Rectal smooth muscle tissue (tissue), 1 donor: ENCODE data around the gene IZUMO4.

Source experiments
- H3K27ac ChIP-seq: one replicate; pipeline ENCODE4 v1.7.0; 2013; ENCODE audit warnings: low read depth, low read length, inconsistent platforms
- H3K27me3 ChIP-seq: one replicate; pipeline ENCODE4 v1.7.0; 2013; ENCODE audit warnings: low read length; ENCODE audit not compliant: control insufficient read depth, insufficient read depth
- H3K36me3 ChIP-seq: one replicate; pipeline ENCODE4 v1.7.0; 2013; ENCODE audit warnings: low read length; ENCODE audit not compliant: control insufficient read depth, insufficient read depth
- H3K4me1 ChIP-seq: one replicate; pipeline ENCODE4 v1.7.0; 2013; ENCODE audit warnings: low read length; ENCODE audit not compliant: control insufficient read depth, insufficient read depth
- H3K4me3 ChIP-seq: one replicate; pipeline ENCODE4 v1.7.0; 2013; ENCODE audit warnings: low read length
- H3K9ac ChIP-seq: one replicate; pipeline ENCODE4 v1.7.0; 2013; ENCODE audit warnings: low read length

IZUMO4 gene, protein sequence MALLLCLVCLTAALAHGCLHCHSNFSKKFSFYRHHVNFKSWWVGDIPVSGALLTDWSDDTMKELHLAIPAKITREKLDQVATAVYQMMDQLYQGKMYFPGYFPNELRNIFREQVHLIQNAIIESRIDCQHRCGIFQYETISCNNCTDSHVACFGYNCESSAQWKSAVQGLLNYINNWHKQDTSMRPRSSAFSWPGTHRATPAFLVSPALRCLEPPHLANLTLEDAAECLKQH

DNA sequence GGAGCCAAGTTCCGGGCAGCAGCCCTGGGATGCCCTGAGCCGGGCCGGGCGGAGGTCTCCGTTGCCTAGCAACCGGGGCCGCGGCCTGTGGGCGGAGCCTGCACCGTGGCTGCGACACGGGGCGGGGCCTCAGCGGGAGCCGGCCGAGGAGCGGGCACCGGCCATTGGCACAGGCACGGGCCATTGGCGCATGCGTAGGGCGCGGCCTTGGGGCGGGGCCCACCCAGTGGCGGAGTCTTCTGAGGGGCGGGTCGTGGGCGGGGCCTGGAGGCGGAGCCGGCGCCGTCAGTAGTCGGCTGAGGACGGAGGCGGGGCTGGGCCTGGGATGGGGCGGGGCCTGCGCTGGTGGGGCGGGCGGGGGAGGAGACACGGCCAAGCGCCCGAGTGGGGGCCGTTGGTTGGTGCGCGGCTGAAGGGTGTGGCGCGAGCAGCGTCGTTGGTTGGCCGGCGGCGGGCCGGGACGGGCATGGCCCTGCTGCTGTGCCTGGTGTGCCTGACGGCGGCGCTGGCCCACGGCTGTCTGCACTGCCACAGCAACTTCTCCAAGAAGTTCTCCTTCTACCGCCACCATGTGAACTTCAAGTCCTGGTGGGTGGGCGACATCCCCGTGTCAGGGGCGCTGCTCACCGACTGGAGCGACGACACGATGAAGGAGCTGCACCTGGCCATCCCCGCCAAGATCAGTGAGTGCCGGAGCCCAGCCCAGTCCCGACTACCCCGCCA is at the start of gene IZUMO4:
IZUMO4 (plus strand) TSS at position 436 of the 723 bp plus-strand sequence; CDS start at position 467, 31 bp downstream.
- peaks cover 9% of the 10 kb centered on the region for H3K4me1 ChIP-seq
- peak within 1 kb of the TSS; percentile 75 for H3K4me3 ChIP-seq
- peak within 1 kb of the TSS; percentile 95 for H3K27ac ChIP-seq
- peak within 1 kb of the TSS; percentile 68 for H3K9ac ChIP-seq
- H3K27me3 ChIP-seq: no peaks in the 10 kb centered on the region
- peaks cover 15% of the 10 kb centered on the region for H3K36me3 ChIP-seq

DNA sequence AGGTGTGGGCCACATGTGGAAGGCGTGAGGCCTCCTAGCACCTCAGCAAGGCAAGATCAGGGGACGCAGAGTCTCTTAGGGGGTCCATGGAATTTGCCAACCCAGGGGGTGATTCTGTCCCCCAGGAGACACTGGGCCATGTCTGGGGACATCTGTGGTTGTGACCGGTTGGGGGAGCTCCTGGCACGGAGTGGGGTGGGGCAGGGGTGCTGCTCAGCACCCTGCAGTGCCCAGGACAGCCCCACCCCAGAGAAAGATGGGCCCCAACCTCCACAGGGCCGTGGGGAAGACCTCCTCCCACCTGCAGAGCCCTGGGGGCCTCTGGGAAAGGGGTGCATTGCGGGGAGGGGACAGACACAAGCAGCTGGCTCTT is 49.7 kb upstream of the IZUMO4 start:
- H3K27ac ChIP-seq: no peak overlapping the region
- H3K4me1 ChIP-seq: peaks cover 37% of the 10 kb centered on the region

DNA sequence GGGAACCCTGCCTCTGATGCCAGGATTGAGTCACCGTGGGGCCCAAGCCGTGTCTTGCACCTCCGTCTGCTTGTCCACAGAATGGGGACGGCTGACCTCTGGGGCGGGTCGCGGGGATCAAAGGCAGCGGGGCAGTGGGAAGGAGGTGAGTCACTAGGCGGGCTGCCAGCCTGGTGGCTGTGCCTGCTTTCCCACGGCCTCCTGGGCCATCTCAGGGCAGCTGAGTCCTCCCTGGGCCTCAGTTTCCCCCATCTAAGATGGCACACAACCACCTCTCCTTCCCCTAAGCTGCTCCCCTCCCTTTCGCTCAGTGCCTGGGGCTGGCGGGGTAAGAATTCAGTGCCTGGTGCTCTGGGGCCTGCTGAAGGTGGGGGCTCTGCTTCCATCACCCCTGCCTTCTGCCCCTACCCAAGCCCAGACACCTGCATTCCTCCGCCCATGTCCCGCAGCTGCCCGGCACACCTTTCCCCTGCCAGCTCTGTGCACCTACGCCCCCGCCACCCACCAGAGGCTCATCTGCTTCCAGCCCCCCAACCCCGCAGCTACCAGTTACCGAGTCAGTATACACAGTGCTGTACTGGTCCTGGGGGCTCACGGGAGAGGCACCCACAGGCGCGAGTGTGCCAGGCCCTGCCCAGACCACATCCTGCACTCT is 49.1 kb upstream of the IZUMO4 start:
- H3K4me1 ChIP-seq: peaks cover 33% of the 10 kb centered on the region
- peak overlapping the region; percentile 16 for H3K9ac ChIP-seq
- no peak overlapping the region for H3K27ac ChIP-seq
- peak overlapping the region; percentile 37 for H3K4me3 ChIP-seq
- H3K27me3 ChIP-seq: no peaks in the 10 kb centered on the region
- peaks cover 14% of the 10 kb centered on the region for H3K36me3 ChIP-seq

More for the DNA sequence above, 49.7 kb upstream of the IZUMO4 start:
- H3K27me3 ChIP-seq: no peaks in the 10 kb centered on the region
- no peak overlapping the region for H3K9ac ChIP-seq
- H3K36me3 ChIP-seq: peaks cover 14% of the 10 kb centered on the region
- H3K4me3 ChIP-seq: no peak overlapping the region

DNA sequence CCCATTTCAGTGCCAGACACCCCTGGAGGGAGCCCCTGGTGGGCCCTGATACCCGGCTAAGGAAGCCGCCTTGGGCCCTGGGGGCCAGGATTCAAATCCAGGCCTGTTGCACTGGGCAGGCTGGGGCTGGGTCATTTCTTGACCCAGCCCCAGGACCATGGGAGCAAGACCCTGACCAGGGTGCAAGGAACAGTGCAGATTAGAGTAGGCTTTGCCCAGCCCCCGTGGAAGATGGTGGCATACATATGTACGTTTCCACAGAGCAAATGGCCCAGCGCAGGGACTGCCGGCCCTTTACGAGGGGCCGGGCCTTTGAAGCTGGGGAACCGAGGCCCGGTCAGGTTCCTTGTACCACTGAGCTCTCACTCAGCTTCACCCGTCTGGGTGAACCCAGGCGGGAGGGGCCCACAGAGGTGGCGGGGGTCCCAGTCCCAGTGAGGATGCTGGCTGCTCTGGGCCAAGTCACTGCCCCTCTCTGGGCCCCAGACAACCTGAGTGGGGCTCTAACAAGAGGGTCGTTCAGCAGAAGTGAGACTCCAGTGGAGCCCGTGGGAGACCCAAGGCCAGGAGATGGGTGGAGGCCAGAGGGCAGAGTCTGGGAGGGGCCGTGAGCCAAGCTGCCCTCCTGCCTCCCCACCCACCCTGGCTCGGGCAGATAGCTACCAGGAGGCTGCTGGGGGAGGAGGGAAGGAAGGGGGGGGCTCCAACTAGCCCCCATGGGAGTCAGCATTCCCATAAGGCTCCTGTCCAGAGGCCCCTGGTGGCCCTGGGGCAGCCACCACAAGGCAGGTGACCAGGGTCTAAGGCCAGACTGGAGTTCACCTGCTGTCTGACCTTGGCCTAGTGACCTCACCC is 48.4 kb upstream of the IZUMO4 start:
- Histone ChIP-seq H3K4me1 (peaks cover 25% of the 10 kb centered on the region), H3K27ac (peak overlapping the region; percentile 95), H3K4me3 (peak overlapping the region; percentile 98), H3K36me3 (peaks cover 14% of the 10 kb centered on the region), H3K27me3 (no peaks in the 10 kb centered on the region), H3K9ac (no peak overlapping the region)

DNA sequence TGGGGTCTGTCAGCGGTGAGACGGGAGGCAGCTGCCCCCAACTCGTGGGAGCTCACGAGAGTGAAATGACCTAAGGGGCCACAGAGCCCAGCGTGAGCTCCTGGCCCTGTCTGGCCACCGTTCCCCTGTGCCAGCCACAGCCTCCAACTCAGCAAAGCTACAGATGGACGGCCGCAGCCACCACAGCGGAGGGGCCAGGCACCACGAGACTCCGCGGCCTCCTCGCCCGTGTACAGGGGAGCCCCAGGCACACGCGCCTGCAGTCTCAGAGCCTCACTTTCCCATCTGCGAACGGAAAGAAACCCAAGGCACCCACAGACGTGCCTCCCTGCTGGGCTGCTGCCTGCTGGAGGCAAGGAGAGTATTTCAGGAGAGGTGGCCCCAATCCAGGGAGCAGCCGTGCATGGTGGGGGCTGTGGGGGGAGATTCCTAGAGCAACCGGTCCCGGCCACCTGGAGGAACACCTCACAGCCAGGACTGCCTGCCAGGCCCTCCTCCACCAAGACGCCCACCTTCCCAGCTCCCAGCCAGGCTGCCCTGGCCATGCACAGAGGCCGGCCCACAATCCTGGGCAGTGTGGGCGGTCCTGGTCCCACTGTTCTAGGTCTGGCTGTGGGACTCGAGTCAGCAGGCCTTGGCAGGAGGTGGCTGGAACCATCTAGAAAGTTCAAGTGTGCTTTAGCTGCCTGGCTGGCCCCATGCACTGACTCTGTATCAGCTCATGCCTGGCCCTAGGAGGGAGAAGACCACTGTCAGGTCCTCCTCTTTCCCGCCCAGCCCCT is 47.6 kb upstream of the IZUMO4 start:
- H3K4me1 ChIP-seq: peaks cover 24% of the 10 kb centered on the region

DNA sequence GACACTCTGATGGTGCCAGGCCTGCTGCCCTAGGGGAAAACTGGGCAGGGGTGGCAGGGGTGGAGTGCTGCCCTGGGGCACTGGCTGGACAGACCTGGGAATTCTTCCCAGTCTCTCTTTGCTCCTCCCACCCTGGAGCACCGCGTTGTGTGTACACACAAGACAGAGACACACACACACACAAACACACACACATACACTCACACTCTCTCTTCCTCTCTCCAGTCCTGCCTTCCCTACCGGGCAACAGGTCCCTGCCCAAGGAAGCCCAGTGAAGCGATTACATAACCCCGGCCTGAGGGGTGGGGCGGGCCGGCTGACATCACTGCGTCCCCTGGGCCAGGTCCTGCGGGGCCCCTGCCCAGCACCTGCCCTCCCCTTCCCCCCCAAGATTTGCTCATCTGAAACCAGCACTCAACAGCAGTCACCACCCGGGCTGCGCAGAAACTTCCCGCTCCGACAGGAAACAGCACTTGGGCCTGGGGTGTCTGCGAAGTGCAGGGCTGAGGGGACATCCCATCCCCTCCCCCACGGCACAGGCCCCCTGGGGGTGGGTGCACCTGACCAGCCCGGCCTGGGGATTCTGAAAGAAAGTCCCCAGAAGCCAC is 46.9 kb upstream of the IZUMO4 start:
- Histone ChIP-seq H3K4me3 (peak overlapping the region; percentile 98), H3K9ac (peak overlapping the region; percentile 96), H3K27ac (peak overlapping the region; percentile 95), H3K27me3 (no peaks in the 10 kb centered on the region), H3K36me3 (peaks cover 9% of the 10 kb centered on the region), H3K4me1 (peaks cover 24% of the 10 kb centered on the region)

More for the DNA sequence above, 47.6 kb upstream of the IZUMO4 start:
- H3K36me3 ChIP-seq: peaks cover 14% of the 10 kb centered on the region
- peak overlapping the region; percentile 98 for H3K4me3 ChIP-seq
- peak overlapping the region; percentile 95 for H3K27ac ChIP-seq
- H3K27me3 ChIP-seq: no peaks in the 10 kb centered on the region
- H3K9ac ChIP-seq: peak overlapping the region; percentile 96

DNA sequence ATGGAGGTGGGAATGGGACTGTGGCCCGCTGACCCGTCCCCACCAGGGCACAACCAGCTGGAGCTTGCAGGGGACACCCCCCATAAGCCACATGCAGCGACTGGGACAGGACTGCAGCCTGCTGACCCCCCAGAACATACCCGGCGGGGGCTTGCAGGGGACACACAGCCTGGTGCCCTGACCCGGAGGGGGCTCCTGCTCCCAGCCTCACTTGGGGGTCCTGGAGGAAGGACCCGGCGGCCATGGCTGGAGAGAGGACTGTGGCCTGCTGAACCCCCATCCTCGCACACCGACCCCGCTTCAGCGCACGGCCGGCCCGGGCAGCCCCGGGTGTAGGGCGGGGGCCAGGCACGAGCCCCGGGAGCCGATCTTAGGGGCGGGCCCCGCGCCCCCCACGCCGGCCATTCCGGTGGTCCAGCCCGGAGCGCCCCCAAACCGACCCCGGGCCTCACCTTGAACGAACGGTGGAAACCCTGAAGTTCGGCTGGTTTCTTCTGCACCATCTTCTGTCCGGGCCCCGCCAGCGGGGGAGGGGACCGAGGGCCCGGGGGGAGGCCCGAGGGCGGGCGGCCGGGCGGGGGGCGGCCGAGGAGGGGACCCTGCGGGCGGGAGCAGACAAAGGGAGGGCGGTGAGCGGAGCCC is 46.2 kb upstream of the IZUMO4 start:
- Histone ChIP-seq H3K27ac (peak overlapping the region; percentile 95), H3K27me3 (no peaks in the 10 kb centered on the region), H3K4me1 (peaks cover 24% of the 10 kb centered on the region)

DNA sequence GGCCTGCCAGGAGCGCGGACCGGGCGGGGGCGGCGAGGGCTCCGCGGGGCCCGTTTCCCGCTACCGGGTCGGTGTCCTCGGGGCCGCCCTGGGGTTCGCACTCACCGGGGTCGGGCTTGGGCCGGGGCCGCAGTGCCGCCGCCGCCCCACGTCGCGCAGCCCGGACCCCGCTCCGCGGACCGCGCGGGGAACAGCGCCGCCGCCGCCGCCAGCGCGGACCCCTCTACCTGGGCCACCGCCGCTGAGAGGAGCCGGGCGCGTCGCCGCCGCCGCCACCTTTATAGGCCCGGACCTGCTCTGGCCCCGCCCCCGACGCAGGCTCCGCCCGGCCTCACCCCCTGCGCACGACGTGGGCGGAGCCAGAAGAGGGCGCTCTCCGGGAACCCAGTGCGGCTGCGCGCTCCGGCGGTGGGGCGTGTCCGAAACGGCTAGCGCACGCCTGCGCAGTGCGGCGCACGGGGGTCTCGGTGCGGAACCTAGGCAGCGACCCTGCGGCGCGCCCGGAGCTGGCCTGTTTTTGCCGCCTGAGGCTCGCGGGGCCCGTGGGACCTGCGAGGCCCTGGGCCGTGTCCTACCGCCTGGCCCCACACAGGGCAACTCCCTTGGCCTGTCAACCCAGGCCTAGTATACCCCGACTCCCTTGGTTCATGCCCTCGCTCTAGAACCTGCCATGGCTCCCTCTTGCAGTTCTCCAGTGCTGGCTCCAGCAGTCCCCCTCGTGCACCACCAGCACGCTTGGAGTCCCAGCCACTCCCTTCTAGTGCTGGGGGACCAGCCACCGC is 45.5 kb upstream of the IZUMO4 start, which contains the start of gene MKNK2:
MKNK2 (minus strand) TSS at position 254 of the 782 bp plus-strand sequence. CDS start 393 bp downstream, outside the sequence.
- Histone ChIP-seq H3K36me3 (peaks cover 6% of the 10 kb centered on the region), H3K4me3 (peak within 1 kb of the TSS; percentile 98), H3K27ac (peak within 1 kb of the TSS; percentile 95), H3K9ac (peak within 1 kb of the TSS; percentile 96), H3K4me1 (peaks cover 30% of the 10 kb centered on the region), H3K27me3 (no peaks in the 10 kb centered on the region)

More for the DNA sequence above, 46.2 kb upstream of the IZUMO4 start:
- Histone ChIP-seq H3K9ac (peak overlapping the region; percentile 96), H3K36me3 (peaks cover 6% of the 10 kb centered on the region), H3K4me3 (peak overlapping the region; percentile 98)

DNA sequence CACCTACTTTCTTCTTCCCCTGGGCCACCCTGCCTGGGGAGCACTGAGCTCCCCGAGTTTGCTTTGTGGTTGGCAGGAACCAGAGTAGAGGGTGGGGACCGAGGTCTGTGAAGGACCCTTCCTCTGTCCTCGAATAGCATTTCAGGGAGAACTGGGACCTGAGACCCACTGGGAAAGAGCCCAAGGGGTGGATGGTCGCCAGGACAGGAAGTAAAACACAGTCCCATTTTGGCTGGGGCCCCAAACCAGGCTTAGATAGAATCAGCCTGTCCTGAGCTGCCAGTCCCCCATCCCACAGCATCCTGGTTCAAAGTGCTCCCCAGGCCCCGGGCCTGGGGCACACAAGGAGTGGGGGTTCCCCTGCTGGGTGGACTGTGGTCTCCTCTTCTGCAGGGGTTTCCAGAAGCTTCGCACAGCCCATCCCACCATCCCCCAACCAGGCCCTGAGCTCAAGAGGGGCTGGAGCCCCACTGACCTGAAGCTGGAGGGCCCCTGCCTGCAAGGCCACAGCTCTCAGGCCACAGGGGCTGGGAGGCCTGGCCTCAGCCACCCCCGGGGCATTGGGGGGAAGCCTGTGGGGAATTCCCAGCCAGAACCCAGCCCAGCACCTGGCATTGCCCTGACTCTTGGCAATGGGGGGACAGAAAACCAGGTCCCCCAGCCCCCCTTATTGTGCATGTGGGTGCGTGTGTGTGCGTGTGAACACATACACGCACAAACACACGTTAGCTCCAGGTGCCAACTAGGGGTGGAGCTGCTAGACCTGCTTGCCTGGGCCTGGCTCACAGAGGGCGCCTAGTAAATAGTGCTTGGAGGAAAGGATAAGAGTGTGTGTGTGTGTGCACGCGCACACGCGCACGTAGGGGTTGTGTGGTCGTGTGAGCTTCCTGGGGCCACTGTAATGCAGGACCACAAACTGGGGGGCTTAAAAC is 44.7 kb upstream of the IZUMO4 start:
- Histone ChIP-seq H3K4me3 (peak overlapping the region; percentile 67), H3K36me3 (peaks cover 4% of the 10 kb centered on the region), H3K4me1 (peaks cover 31% of the 10 kb centered on the region), H3K27ac (peak overlapping the region; percentile 90), H3K27me3 (no peaks in the 10 kb centered on the region), H3K9ac (no peak overlapping the region)
